GM12873 (cell line): ENCODE data around the gene WDR4.
A peak's percentile ranks its signal among the peaks of the same experiment; 100 is the strongest.

Experiments used
- CTCF ChIP-seq: IDR thresholded peaks from 2 replicates; pipeline ENCODE4 v1.5.1; 2012; ENCODE audit warnings: low read depth, mild to moderate bottlenecking, moderate library complexity, low read length, control low read depth; ENCODE audit not compliant: insufficient read depth; ENCODE audit errors: missing control alignments

The WDR4 gene

GRCh38 chr21:42853621-42854020 lies 25.7 kb downstream of the WDR4 start:
- no peak for TF ChIP-seq CTCF

- no peak for TF ChIP-seq CTCF
These were observed 26.3 kb downstream of the WDR4 start for GRCh38 chr21:42852925-42853570.

- TF ChIP-seq CTCF = no peak
These were observed 27.3 kb downstream of the WDR4 start for GRCh38 chr21:42851812-42852665.

- peak; percentile 69 for TF ChIP-seq CTCF
These were observed 28.4 kb downstream of the WDR4 start for GRCh38 chr21:42850866-42851391.

- no peak for TF ChIP-seq CTCF
These were observed 28.9 kb downstream of the WDR4 start for GRCh38 chr21:42850463-42850862.

GRCh38 chr21:42849759-42850412 lies 29.5 kb downstream of the WDR4 start:
- TF ChIP-seq CTCF = no peak
